Uterus (tissue), 4 donors: ENCODE measurements around the gene ZNF202. TPM values are rescaled to one million over a fixed set of nuclear protein-coding genes. Genes with fewer than 3 reads are reported as not detected.

ENCODE experiments used
- DNase-seq, 2 donors: peaks; one replicate each; pipeline ENCODE4 v3.0.0-alpha.2; 2019 to 2020
- H3K27ac ChIP-seq, 2 donors: fragments of 200-600 bp; sonication (generic); 1 replicate in 1 of 2; 2 replicates in 1 of 2; pipeline ENCODE4 v1.5.1; 2016 to 2018
- H3K27me3 ChIP-seq, 2 donors: fragments of 200-600 bp; sonication (generic); one replicate each; pipeline ENCODE4 v1.5.1; 2018 to 2019; ENCODE audit warnings: control low read depth in 1 of 2
- H3K36me3 ChIP-seq, 2 donors: fragments of 200-600 bp; sonication (generic); one replicate each; pipeline ENCODE4 v1.5.1; 2019; ENCODE audit warnings: control low read depth in 1 of 2
- H3K4me1 ChIP-seq, 2 donors: fragments of 200-600 bp; sonication (generic); one replicate each; pipeline ENCODE4 v1.5.1; 2018 to 2019; ENCODE audit warnings: control low read depth in 1 of 2
- H3K4me3 ChIP-seq, 2 donors: fragments of 200-600 bp; sonication (generic); 1 replicate in 1 of 2; 2 replicates in 1 of 2; pipeline ENCODE4 v1.5.1; 2018 to 2019; ENCODE audit warnings: mild to moderate bottlenecking in 1 of 2
- H3K9me3 ChIP-seq, 2 donors: fragments of 200-600 bp; sonication (generic); one replicate each; pipeline ENCODE4 v1.5.1; 2019; ENCODE audit warnings: control low read depth in 1 of 2
- POLR2A ChIP-seq, 2 donors: fragments of 450-650 bp; IDR thresholded peaks; one replicate each; pipeline ENCODE4 v1.6.1; 2016; ENCODE audit warnings: antibody characterized with exemption in 2 of 2, mild to moderate bottlenecking in 1 of 2, moderate library complexity in 1 of 2
- intact Hi-C: fragments of 100-400 bp; cut with DNase I; formaldehyde crosslinking; loops from one replicate; pipeline ENCODE4 v1.15.1; 2023; ENCODE audit warnings: low total_unique reads
- total RNA-seq, 4 donors: library from RNA; depleted of rRNA in 3 of 4; stranded (reverse); fragments of >200 nt in 3 of 4; gene quantifications; one replicate each; pipeline versions ENCODE4 v1.1.0 to v1.2.4, GENCODE V29; 2014 to 2023
- TF ChIP-seq, protein P1 (sequence below), 4 experiments: fragments of 200-600 bp in 2 of 4; fragments of 450-650 bp in 2 of 4; sonication (generic) in 2 of 4; IDR thresholded peaks; one replicate each; pipeline ENCODE4 v1.5.1; 2016 to 2019; ENCODE audit warnings: antibody characterized with exemption in 4 of 4, mild to moderate bottlenecking in 2 of 4, moderate library complexity in 1 of 4
- donor health status: DM: yes; HTN: yes; CAD: no.

Gene ZNF202
- total RNA-seq, 4 donors from 2014 or later = 0.77 to 23.3 (median 12.7) TPM

DNA sequence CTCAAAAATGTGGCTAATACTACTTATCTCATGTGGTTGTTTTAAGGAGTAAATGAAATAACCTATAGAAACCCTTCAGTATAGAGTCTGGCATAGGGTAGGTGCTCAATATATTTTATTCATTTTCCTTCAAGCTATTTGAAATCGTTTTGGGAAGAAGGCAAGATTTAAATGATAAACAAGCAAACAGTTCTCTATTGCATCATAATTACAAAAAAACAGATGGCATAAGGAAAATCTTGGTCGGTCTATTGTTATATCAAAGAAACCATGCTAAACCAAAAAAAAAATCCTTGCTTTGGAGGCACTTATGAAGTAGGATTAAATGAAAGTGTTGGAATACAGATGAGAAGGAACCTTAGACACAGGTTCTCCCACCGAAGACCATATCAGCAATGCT is 4.7 kb downstream of the ZNF202 start:
- intact Hi-C loops = no loop called here

DNA sequence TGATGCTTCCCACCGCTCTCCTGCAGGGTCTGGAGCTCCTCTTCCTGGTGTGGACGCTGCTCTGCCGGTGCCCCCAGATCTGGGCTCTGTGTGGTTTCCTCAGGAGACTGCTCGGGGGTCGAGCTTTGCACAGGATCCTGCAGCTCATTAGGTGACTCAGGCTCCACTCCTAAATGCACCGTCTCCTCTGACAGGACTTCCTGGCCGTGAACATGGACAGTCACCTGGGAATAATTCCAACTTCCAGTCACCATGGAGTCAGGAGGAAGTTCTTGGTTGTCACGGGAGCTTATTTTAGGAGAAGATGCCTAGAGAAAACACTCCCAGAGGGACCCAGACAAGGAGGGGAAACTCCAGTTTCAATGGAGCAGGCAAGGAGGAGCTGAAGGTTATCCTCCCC is 11.9 kb downstream of the ZNF202 start:
- H3K27me3 ChIP-seq = no peaks in the 10 kb centered on the region
- no peaks in the 10 kb centered on the region for H3K9me3 ChIP-seq
- TF ChIP-seq POLR2A (IDR thresholded peaks at IDR 0.05) = no peak
- TF ChIP-seq, protein P1, sequence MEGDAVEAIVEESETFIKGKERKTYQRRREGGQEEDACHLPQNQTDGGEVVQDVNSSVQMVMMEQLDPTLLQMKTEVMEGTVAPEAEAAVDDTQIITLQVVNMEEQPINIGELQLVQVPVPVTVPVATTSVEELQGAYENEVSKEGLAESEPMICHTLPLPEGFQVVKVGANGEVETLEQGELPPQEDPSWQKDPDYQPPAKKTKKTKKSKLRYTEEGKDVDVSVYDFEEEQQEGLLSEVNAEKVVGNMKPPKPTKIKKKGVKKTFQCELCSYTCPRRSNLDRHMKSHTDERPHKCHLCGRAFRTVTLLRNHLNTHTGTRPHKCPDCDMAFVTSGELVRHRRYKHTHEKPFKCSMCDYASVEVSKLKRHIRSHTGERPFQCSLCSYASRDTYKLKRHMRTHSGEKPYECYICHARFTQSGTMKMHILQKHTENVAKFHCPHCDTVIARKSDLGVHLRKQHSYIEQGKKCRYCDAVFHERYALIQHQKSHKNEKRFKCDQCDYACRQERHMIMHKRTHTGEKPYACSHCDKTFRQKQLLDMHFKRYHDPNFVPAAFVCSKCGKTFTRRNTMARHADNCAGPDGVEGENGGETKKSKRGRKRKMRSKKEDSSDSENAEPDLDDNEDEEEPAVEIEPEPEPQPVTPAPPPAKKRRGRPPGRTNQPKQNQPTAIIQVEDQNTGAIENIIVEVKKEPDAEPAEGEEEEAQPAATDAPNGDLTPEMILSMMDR (IDR thresholded peaks at IDR 0.05) = no peak
- H3K27ac ChIP-seq = no peak overlapping the region
- no peak overlapping the region for H3K4me3 ChIP-seq
- H3K36me3 ChIP-seq = no peaks in the 10 kb centered on the region
- DNase-seq = no peak
- no peaks in the 10 kb centered on the region for H3K4me1 ChIP-seq
- intact Hi-C loops = no loop called here

More for the DNA sequence above, 4.7 kb downstream of the ZNF202 start:
- Histone ChIP-seq H3K36me3 (no peaks in the 10 kb centered on the region), H3K27ac (no peak overlapping the region), H3K4me1 (no peaks in the 10 kb centered on the region), H3K27me3 (no peaks in the 10 kb centered on the region), H3K9me3 (no peaks in the 10 kb centered on the region), H3K4me3 (no peak overlapping the region)
- TF ChIP-seq, protein P1 (IDR thresholded peaks at IDR 0.05) = no peak
- no peak for TF ChIP-seq POLR2A (IDR thresholded peaks at IDR 0.05)
- no peak for DNase-seq

DNA sequence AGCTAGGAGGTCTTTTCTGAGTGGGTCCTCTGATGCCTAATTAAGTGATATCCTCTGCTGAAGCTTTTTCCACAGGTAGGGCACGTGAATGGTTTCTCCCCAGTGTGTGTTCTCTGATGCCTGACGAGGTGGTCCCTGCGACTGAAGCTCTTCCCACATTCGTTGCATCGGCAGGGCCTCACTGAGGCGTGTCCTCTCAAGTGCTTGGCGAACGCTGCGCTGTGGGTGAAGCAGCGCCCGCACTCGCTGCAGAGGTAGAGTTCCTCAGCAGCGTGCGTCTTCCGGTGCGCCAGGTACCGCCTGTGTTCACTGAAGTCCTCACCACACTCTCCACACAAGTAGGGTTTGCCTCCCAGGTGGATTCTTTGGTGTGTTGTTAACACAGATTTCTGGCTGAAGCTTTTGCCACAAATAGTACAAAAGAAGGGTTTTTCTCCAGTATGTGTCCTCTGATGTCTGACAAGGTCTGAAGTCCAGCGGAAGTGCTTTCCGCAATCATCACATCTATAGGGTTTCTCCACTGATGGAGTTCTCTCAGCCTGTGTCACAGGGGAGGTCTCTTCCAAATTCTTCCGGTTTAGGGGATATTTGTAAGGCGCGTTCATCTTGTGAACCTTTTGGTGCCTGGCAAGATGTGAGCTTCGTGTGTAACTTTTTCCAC is 15.3 kb downstream of the ZNF202 start:
- Histone ChIP-seq H3K27ac (no peak overlapping the region), H3K4me1 (no peaks in the 10 kb centered on the region), H3K36me3 (no peaks in the 10 kb centered on the region), H3K9me3 (no peaks in the 10 kb centered on the region), H3K27me3 (no peaks in the 10 kb centered on the region), H3K4me3 (no peak overlapping the region)
- DNase-seq = no peak
- TF ChIP-seq POLR2A (IDR thresholded peaks at IDR 0.05) = no peak
- TF ChIP-seq, protein P1 (IDR thresholded peaks at IDR 0.05) = no peak
- intact Hi-C loops = no loop called here

DNA sequence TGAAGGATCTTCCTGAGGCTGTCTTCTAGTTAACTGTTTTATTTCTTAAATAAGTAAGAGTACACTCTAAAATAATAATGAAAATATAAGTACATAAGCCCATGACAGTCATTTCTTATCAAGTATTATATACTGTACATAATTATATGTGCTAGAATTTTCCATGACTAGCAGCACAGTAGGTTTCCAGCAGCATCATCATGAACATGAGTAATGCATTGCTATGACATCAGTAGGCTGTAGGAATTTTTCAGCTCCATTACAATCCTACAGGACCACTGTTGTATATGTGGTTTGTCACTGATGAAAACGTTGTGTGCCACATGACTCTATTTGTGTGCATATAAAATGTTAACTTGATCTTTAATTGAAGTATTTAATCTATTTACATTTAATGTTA is 22.0 kb downstream of the ZNF202 start:
- intact Hi-C loops = no loop called here
- DNase-seq = no peak
- Histone ChIP-seq H3K27me3 (no peaks in the 10 kb centered on the region), H3K9me3 (no peaks in the 10 kb centered on the region), H3K27ac (no peak overlapping the region), H3K4me1 (no peaks in the 10 kb centered on the region), H3K36me3 (no peaks in the 10 kb centered on the region), H3K4me3 (no peak overlapping the region)
- TF ChIP-seq, protein P1 (IDR thresholded peaks at IDR 0.05) = no peak
- no peak for TF ChIP-seq POLR2A (IDR thresholded peaks at IDR 0.05)

DNA sequence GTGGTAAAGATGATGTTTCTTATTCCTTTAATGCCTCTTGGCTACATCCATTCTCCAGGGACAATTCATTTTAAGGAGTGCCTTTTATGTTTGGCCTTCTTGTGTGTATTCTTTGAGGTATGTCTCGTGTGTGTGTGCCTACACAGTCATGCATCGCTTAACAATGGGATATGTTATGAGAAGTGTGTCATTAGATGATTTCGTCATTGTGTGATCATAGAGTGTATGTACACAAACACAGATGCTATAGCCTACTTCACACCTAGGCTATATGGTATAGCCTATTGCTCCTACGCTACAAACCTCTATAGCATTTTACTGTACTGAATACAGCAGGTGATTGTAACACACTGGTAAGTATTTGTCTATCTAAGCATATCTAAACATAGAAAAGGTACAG is 23.0 kb downstream of the ZNF202 start:
- Histone ChIP-seq H3K4me3 (no peak overlapping the region), H3K4me1 (no peaks in the 10 kb centered on the region), H3K27me3 (no peaks in the 10 kb centered on the region), H3K27ac (no peak overlapping the region), H3K9me3 (no peaks in the 10 kb centered on the region), H3K36me3 (no peaks in the 10 kb centered on the region)
- intact Hi-C loops = no loop called here
- TF ChIP-seq, protein P1 (IDR thresholded peaks at IDR 0.05) = no peak
- TF ChIP-seq POLR2A (IDR thresholded peaks at IDR 0.05) = no peak
- no peak for DNase-seq
